PC-9 (cell line): Measurements from ENCODE around the gene RIBC1.

Experiments used
- CTCF ChIP-seq: fragments of 200-600 bp; sonication (generic); conservative IDR thresholded peaks from 2 replicates; pipeline ENCODE4 v1.6.1; 2017; ENCODE audit warnings: mixed run types, antibody characterized with exemption, mild to moderate bottlenecking, moderate library complexity
- EZH2 ChIP-seq: fragments of 200-600 bp; sonication (generic); IDR thresholded peaks from 2 replicates; pipeline ENCODE4 v1.8.0; 2017; ENCODE audit warnings: antibody characterized with exemption, low read depth

- TF ChIP-seq CTCF (no peak), EZH2 (no peak)
Measured at GRCh38 chrX:53430231-53430630, 7.6 kb downstream of the RIBC1 start.
